HG02571 (cell line): Measurements from ENCODE around the gene SLCO3A1.

Source experiments
- ATAC-seq: cut with Tn5 transposase; IDR thresholded peaks from one replicate; pipeline ENCODE4 v1.9.1; 2021; ENCODE audit warnings: mild to moderate bottlenecking, moderate library complexity; ENCODE audit not compliant: unreplicated experiment

The SLCO3A1 gene

GRCh38 chr15:91881569-91882297, 28.2 kb downstream of the SLCO3A1 start:
- no peak for ATAC-seq

GRCh38 chr15:91882858-91883586, 29.5 kb downstream of the SLCO3A1 start:
- ATAC-seq: no peak

DNA sequence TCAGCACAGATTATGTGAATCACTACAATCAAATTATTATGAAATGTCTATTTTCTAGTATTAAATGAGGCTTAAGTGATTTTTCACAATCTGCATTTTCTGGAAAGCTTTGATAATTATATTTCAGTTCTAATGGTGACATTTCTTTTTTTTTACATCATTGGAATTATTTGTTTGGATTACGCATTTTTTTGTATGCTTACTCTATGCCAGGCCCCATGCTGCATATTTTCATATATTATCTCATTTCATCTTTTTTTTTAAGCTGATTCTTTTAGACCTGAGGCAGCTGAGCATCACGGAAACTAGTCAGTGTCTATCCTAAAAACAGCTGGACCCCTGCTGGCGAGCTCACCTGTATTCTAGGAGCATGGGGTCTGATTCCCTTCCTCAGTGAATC, 31.1 kb downstream of the SLCO3A1 start:
- ATAC-seq: no peak

GRCh38 chr15:91885054-91885453, 31.5 kb downstream of the SLCO3A1 start:
- ATAC-seq: no peak

DNA sequence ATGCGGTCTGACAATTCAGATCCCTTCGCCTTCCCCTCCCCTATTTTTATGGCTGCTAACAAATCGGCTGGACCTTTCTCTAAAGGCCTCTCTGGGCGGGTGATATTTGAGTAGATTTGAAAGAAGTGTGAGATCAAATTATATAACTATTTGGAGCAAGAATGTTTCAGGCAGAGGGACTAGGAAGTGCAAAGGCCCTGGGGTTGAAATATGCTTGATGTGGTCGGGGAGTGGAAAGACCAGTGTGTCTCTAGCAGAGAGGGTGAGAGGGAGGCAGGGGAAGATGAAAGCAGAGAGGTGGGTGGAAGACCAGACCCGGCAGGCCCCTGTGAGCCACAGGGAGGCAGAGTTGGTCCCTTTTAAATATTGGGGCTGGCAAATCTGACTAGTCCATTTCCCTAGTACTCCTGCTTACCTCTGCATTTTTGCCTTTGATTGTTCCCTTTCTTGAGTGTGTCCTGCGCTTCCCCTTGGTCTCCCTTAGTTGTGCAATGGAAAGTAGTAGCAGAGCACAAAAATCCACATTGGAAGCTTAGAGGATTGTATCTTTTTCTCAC, 32.3 kb downstream of the SLCO3A1 start:
- ATAC-seq: no peak

GRCh38 chr15:91886878-91887277, 33.4 kb downstream of the SLCO3A1 start:
- no peak for ATAC-seq

DNA sequence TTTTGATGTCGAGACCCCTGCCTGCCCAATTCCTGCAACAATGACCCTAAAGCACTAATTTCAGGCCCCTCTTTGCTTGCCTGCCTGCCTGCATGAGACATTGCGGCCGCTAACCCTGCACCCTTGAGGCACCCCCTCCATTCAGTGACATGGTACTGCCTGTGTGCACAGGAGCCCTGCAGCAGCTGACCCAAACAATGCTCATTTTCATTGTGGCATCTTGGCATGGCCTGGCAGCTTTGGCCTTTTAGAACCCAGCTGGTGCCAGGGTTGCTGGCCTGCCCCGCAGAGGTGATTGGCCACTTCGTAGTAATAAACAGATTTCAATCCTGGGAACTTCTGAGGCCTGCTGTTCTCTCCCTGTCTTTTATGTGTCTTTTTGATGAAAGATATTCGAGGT, 33.8 kb downstream of the SLCO3A1 start:
- no peak for ATAC-seq

GRCh38 chr15:91887921-91888373, 34.4 kb downstream of the SLCO3A1 start:
- ATAC-seq: no peak

DNA sequence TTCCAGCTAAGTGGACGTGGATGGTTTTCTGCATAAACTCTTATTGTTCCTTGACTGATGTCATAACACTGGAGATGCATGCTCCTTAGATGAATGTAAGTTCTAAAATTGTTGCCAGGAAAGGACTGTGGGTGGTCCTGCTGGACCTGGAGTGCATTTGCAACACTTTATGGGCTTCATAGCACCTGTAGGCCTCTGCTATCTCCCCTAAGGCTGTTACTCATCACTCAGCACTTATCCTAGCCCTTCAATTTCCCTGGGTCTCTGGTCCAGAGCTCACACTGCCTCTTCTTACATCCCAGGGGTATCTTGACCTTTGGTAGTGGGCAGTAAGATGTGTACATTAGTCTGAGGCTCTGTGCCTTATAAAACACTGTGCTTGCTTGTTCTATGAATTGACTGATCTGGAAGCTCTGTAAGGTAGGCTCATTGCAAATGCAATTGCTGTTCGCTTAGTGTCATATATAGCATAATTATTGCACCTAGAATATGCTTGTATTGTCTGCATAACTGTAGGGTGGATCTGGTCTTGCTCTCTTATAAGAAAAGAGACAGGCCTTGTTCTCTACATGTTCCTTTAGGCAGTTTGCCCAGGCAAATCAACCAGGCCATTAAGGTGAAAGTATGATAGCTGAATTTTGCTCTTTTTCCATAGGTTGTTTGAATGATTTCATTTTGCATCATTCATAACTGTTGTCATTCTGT, 35.8 kb downstream of the SLCO3A1 start:
- no peak for ATAC-seq

DNA sequence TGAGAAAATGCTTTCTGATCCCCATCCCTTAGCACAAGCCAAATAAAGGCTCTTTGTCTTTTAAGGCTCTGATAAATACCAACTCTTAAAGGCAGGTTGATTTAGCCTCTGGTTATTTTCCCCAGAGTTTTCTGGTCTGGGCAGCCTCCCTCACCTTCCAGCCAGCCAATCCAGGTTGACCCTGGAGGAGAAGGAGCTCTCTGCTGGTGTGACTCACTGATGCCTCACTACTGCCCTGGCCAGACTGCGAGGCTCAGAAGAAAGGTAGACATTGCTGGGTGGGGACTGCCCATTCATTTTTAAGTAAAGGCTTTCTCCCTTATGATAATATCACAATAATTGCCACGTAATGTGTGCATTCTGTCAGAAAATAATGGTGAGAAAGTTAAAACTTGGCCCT, 37.1 kb downstream of the SLCO3A1 start:
- no peak for ATAC-seq

DNA sequence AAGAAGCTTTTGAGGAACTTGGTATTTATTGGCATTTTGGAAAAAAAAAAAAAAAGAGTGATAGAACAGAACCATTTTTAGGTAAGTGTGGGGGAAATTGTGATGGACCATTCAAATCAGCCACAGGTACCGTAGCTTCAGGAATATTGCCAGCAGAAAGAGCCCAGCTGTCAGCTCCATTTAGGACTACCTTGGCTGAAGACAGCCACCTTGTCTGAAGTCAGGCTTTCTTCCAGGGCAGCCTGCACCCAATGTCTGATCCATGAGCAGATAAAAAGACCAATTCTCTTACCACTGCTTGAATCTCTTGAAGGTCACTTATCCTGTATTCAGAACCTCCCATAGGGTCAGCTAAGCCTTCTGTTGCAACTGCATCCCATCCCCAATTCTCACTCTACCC, 37.6 kb downstream of the SLCO3A1 start:
- ATAC-seq: no peak

DNA sequence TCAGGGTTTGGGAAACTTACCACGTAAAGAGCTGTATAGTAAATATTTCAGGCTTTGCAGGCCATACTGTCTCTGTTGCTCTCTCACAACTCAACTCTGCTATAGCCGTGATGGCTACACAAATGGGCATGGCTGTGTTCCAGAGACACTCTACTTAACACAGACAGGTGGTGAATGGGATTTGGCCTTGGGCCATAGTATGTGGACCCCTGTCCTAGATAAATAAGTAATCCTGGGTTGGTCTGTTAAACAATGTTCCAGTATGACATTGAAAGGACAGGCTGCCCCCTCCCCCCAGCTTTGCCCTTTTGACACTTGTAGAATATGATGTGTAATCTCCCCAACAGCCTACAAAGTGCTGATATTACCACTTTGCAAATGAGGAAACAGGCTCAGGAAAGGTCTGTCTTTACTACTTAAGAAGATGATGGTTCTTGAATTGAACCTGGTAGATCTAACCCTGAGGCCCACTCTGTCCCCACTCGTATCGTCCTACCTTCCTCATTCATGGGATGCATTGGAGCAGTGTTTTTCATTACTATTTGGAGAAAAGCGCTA, 38.4 kb downstream of the SLCO3A1 start:
- no peak for ATAC-seq

- no peak for ATAC-seq
Measured at GRCh38 chr15:91892436-91892835, 38.9 kb downstream of the SLCO3A1 start.

DNA sequence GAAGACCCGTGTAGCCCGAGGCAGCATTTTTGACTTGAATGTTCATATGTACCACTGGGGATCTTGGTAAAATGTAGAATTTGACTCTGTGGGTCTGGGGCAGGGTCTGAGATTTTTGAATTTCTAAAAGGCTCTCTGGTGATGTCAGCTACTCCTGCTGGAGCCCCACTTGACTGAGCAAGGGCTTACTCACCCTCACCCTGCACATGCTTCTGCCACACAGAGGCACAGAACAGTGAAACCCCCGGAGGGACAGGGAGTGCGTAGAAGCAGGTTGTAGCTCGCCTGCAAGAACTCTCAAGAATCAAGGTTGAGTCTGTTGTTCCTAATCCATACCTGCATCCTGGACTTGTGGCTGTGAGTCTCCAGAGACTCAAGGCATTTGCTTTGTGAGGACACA, 41.1 kb downstream of the SLCO3A1 start:
- no peak for ATAC-seq

GRCh38 chr15:91895051-91895450, 41.5 kb downstream of the SLCO3A1 start:
- no peak for ATAC-seq

DNA sequence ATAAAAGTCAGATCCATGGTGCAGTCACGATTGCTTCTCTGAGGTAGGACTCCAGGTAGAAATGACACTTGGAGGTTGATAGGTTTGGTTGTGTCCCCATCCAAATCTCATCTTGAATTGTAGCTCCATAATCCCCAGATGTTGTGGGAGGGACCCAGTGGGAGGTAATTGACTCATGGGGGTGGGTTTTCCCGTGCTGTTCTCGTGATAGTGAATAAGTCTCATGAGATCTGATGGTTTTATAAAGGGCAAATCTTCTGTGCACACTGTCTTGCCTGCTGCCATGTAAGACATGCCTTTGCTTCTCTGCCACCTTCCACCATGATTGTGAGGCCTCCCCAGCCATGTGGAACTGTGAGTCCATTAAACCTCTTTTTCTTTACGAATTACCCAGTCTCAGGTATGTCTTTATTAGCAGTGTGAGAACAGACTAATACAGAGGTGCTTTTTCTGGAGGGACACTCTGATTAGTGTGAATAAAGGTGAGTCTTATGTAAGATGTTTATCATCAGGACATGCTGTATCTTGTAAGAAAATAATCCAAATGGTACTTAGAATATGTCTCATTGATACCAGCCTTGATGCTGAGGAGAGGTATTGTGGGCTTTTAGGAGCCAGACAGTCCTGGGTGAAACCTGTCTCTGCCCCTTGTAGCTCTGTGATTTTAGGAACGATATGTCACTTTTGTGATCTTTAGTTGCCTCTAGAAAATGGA, 43.0 kb downstream of the SLCO3A1 start:
- no peak for ATAC-seq

DNA sequence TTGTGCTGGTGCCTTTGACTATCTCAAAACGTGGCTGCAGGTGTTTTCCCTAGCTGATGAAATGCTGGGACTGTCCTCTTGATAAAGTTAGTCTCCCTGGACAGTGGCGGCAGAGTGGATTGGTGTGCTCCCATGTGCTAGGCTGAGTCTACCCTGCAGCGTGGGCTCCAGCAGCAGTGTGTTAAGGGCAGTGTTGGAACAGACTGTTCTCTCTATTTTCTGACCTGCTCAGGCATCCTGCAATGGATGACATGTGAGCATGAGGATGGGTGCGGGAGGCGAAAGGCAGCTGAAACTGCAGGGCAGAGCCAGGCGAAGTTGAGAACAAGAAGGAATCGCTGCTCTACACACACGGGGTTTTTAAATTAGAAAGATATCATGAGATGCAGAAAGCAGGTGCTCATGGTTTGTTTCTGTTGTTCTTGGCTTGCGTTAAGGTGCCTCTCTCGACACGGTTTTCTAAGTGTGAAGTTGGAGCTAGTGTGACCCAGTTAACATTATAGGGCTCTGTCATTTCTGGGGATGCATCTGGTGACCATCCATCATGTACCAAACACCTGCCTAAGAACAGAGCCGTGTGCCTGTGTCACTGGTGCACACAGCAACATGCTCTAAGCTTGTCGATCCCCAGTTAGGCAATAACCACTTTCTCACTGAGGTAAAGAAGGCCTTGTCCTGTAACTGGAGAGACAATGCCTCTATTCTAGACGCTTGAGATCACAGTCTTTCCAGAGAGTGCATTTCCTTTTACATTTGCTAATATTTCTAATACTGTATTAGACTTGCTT, 44.3 kb downstream of the SLCO3A1 start:
- ATAC-seq: no peak

- ATAC-seq: no peak
Measured at GRCh38 chr15:91898843-91899242, 45.3 kb downstream of the SLCO3A1 start.

- ATAC-seq: no peak
Measured at GRCh38 chr15:91904942-91905341, 51.4 kb downstream of the SLCO3A1 start.

GRCh38 chr15:91908391-91908790, 54.9 kb downstream of the SLCO3A1 start:
- ATAC-seq: no peak
